Measurements from ENCODE around the gene EN2. TPM values are rescaled to one million over a fixed set of nuclear protein-coding genes. Genes with fewer than 3 reads are reported as not detected.

EN2 gene
- total RNA-seq, 1 experiment from 2014 or later = 0.07 TPM

DNA sequence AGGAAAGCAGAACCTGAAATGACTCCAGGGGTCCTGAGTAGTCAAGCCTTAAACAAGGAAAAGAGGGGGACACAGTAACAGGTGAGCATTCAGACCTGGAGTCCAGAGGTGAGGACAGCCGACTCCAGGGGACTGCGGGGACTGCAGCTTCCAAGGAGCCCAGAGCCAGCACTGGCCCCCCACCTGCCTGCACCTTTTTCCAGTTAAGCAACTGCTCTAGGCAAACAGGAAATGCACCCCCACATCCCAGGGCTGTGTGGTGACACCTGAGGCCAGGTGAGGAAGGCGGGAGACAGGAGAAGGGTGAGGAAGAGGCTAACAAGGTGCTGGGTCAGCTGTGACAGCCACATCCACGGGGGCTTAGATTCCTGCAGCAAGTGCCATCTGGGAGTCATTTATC lies 20.1 kb upstream of the EN2 start:
- Mint-ChIP-seq H3K4me3 (no peak overlapping the region), H3K4me1 (peaks cover 3 to 4% of the 10 kb centered on the region in 2 experiments; a peak in 2 of 4 replicates), H3K27me3 (ENCODE audit: low read depth) (peaks cover 97% of the 10 kb centered on the region), H3K9me3 (peaks cover 3 to 8% of the 10 kb centered on the region in 2 experiments; a peak in 3 of 5 replicates), H3K27ac (no peak overlapping the region), H3K36me3 (ENCODE audit: insufficient read depth in 1 of 3, low read depth in 3 of 3) (peaks cover 0 to 2% (median 0%) of the 10 kb centered on the region in 3 experiments; a peak in 1 of 7 replicates)
- Histone ChIP-seq H2BK12ac (ENCODE audit: insufficient read length, low read depth, low read length) (no peak overlapping the region), H3K4me2 (ENCODE audit: insufficient read depth, insufficient read length, low read length) (no peak overlapping the region), H2BK120ac (ENCODE audit: low read depth, low read length, poor library complexity, severe bottlenecking) (no peak overlapping the region), H3K18ac (ENCODE audit: insufficient read length, low read depth, low read length) (no peak overlapping the region), H3K9me3 (ENCODE audit: control insufficient read depth, low read depth, low read length) (no peaks in the 10 kb centered on the region), H2AK5ac (ENCODE audit: insufficient read length, low read length) (no peak overlapping the region), H4K8ac (replicated peaks; ENCODE audit: insufficient read length, low read depth, low read length) (no peak overlapping the region), H2BK15ac (ENCODE audit: low read depth, low read length) (no peak overlapping the region), H2AFZ (ENCODE audit: low read length) (no peak overlapping the region), H3T11ph (ENCODE audit: low read length) (no peak overlapping the region), H3K79me2 (ENCODE audit: insufficient read depth, low read length) (no peaks in the 10 kb centered on the region), H3K14ac (ENCODE audit: insufficient read depth, low read length) (no peak overlapping the region; the same call in 1 of the 2 replicates), H3K4ac (ENCODE audit: low read depth, low read length) (no peak overlapping the region), H3K27me3 (ENCODE audit: insufficient read depth, low read length) (no peaks in the 10 kb centered on the region; the same call in 1 of the 2 replicates), H3K23ac (ENCODE audit: insufficient read length, low read depth, low read length) (no peak overlapping the region), H3K23me2 (ENCODE audit: insufficient read length, low read depth, low read length, poor library complexity, severe bottlenecking) (no peaks in the 10 kb centered on the region), H3K9ac (ENCODE audit: extremely low read depth, insufficient read length, low read length) (no peak overlapping the region), H4K20me1 (ENCODE audit: control insufficient read depth, insufficient read depth, insufficient read length) (no peaks in the 10 kb centered on the region), H3K4me1 (ENCODE audit: insufficient read depth, low read length) (no peaks in the 10 kb centered on the region), H4K91ac (ENCODE audit: insufficient read length, low read depth, low read length) (no peak overlapping the region), H2BK20ac (ENCODE audit: low read depth, low read length, poor library complexity, severe bottlenecking) (no peak overlapping the region), H3K79me1 (ENCODE audit: insufficient read depth, low read depth, low read length, poor library complexity, severe bottlenecking) (no peaks in the 10 kb centered on the region), H3K56ac (ENCODE audit: insufficient read length, low read depth, low read length) (no peak overlapping the region), H2BK5ac (ENCODE audit: insufficient read length, low read length) (no peak overlapping the region), H4K5ac (ENCODE audit: insufficient read length, low read depth, low read length) (no peak overlapping the region), H3K27ac (ENCODE audit: insufficient read length, low read depth, low read length) (no peak overlapping the region)
- no peak for DNase-seq
- no CpG with 5 or more reads among the region's 4 CpGs for WGBS (ENCODE audit: extremely low coverage, insufficient read length, low lambda C conversion rate)
- TF ChIP-seq, protein P1, sequence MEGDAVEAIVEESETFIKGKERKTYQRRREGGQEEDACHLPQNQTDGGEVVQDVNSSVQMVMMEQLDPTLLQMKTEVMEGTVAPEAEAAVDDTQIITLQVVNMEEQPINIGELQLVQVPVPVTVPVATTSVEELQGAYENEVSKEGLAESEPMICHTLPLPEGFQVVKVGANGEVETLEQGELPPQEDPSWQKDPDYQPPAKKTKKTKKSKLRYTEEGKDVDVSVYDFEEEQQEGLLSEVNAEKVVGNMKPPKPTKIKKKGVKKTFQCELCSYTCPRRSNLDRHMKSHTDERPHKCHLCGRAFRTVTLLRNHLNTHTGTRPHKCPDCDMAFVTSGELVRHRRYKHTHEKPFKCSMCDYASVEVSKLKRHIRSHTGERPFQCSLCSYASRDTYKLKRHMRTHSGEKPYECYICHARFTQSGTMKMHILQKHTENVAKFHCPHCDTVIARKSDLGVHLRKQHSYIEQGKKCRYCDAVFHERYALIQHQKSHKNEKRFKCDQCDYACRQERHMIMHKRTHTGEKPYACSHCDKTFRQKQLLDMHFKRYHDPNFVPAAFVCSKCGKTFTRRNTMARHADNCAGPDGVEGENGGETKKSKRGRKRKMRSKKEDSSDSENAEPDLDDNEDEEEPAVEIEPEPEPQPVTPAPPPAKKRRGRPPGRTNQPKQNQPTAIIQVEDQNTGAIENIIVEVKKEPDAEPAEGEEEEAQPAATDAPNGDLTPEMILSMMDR (conservative IDR thresholded peaks at IDR 0.05) = no peak
